ENCODE results near the gene SULT4A1.
A peak's percentile ranks its signal among the peaks of the same experiment; 100 is the strongest.

The SULT4A1 gene

DNA sequence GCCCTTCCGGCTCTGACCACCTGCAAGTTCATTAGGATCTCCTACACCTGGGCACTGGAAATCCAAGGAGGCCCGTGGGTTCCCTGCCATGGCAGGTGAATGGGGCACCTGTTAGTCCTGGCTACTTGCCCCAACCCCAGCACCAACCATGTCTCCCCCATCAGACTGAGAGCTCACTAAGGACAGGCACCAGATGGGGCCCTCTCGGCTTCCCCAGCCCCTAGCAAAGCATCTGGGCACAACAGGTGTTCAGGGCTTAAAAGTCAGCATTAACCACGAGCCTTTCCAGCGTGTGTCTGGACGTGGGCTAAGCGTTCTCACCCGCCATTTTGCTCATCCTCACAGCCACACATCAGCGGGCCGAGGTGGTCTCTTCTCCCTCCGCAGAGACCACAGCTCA, 2.2 kb downstream of the SULT4A1 start:
- DNase-seq (ENCODE audit: low spot score), result no peak

- no peak for DNase-seq (ENCODE audit: low spot score)
Measured at GRCh38 chr22:43859621-43860020, 2.7 kb downstream of the SULT4A1 start.

GRCh38 chr22:43859176-43859575, 3.1 kb downstream of the SULT4A1 start:
- no peak for DNase-seq (ENCODE audit: low spot score)

DNA sequence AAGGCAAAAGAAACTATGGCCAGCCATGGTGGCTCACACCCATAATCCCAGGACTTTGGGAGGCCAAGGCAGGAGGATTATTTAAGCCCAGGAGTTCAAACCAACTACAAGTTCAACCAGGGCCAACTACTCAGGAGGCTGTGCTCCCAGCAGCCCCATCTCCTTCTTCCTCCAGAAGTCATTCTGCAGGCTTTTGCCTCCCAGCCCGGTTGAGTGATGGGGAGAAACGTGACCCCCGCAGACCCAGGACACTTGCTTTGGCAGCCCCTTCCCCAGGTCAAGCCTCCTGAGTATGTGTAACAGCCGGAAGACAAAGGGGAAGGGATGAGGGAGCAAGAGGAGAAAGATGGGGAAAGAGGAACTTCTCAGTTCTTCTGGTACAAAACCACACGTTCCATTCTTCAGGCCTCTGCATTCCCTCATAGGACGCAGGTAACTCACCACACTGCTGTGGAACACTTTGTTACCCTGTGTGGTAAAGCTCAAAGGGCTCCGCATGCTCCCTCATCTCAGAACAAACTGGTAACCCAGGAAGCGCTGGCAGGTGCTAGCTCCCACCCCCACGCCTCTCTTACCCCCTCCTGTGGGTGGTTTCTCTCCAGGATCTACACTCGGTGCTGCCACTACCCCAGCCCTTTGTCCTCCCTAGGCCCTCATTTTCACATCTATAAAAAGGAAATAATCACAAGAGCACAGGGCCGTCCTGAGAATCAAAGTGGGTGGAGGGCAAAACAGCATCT, 4.0 kb downstream of the SULT4A1 start:
- DNase-seq (ENCODE audit: low spot score), result no peak

DNA sequence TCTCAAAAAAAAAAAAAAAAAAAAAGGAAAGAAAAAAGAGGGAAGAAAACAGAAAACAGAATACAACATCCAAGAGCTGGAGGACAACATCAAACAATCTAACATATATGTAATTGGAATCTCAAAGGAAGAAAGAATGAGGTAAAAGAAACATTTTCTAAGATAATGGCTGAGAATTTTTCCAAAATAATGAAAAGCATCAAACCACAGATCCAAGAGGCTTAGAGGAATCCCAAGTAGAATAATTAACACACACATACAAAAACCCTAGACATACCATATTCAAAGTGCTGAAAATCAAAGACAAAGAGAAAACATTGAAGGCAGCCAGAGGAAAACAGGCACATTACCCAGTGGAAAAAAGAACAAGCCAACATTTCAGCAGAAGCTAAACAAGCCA, 4.9 kb downstream of the SULT4A1 start:
- no peak for DNase-seq (ENCODE audit: low spot score)

- DNase-seq (ENCODE audit: low spot score), result no peak
Measured at GRCh38 chr22:43855431-43855830, 6.9 kb downstream of the SULT4A1 start.

DNA sequence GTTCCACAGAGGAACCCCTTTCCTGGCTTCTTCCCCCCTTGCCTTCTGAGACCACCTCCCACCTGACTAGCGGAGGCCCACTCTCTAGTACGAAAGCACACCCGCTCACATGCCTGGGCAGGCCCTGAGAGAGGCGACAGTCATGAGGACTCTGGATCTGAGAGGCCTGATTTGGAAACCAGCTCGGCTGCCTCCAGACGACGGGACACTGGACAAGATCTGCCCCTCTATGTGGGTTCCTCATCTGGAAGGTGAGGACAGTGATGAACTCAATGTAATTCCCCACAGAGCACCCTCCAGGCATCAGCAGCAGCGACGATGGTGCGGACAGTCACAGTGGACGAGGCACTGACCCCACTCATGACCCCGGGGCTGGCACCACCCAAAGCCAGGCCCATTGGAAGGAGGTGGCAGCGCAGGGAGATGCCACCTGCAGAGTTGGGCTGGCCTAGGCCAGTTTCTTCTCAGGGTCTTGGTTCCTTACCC, 7.5 kb downstream of the SULT4A1 start:
- no peak for DNase-seq (ENCODE audit: low spot score)

- DNase-seq (ENCODE audit: low spot score), result no peak
Measured at GRCh38 chr22:43854121-43854785, 8.1 kb downstream of the SULT4A1 start.

- DNase-seq (ENCODE audit: low spot score), result no peak
Measured at GRCh38 chr22:43853328-43853931, 8.9 kb downstream of the SULT4A1 start.

DNA sequence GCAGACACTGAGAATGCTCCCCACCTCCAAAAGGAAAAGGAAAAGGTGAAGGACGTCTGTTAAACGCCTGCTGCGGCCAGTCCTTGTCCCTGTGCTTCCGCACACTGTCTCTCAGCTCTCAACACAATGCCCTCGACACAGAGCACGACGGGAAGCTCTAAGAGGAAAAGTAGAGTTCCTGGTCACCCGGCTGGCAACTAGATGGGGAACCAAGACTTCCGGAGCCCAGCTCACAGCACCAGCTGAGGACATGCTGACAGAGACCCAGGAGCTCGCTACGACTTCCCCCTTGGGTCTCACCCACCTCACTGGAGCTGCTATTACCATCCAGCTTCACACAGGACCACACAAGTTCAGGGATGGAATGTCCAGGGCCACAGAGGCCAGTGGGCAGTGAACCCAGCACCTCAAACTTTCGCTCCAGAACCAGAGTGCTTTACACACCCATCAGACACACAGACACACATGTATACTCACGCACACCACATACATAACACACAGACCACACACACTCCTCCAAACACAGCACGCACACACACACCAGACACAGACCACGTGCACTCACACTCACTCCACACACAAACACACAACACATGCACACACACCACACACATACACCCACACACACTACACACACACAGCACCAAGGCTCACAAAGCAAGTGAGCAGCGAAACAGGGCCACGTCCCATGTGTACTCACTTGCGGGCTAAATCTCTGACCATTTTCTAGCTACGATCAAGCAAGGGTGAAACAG, 9.6 kb downstream of the SULT4A1 start:
- DNase-seq (ENCODE audit: low spot score), result no peak

DNA sequence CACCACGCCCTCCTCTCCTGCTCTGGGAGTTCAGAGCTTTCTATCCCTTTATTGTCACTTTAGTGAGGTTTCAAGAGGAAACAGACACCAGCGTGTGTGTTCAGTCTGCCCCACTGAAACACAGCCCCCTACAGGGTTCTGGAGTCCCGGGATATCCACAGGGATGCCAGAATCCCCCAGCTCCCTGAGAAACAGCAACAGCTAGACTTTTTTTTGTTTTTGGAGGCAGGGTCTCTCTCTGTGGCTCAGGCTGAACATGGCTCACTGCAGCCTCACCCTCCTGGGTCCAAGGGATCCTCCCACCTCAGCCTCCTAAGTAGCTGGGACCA, 10.4 kb downstream of the SULT4A1 start:
- DNase-seq (ENCODE audit: low spot score), result no peak

DNA sequence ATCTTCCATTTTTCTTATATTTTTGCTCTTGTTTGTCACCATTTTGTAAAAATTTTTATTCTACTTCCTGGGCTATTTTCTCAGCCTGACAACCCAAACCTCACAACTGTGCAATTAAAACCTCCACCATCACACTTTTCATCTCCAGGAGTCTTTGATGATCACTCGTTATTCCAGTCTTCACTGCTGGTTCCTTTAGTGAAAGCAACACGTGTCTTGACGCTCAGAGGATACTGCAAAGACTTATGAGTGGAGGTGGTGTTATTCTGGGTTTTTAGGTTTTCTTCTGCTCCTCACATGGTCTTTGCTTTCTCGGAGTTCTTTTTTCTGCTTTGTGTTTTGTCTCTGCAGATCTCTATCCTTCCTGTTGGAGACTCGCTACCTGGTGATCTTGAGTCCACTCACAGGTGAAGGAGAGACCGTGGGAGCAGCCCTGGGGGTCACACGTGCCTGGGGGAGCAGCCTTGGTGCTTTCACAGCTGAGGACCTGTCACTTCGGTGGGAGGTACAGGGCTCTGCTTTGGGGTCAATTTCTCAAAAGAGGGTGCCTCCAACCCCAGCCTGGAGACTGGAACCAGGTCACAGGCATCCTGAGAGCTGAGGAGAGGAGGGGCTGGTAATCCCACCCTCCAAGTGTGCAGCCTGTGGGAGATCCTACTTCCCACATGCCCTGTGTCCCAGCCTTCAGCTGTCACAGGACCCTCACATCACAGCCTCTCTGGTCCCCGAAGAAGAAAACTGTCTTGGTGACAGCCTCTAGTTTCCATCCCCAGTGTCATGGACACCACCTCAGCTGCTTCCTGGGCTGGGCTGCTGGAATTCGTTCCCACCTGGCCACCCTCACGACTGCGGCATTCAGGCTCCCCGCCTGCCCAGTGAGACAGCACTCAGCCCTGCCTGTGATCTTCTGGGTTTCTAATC, 11.0 kb downstream of the SULT4A1 start:
- DNase-seq (ENCODE audit: low spot score), result no peak

GRCh38 chr22:43850529-43850928, 11.8 kb downstream of the SULT4A1 start:
- no peak for DNase-seq (ENCODE audit: low spot score)

DNA sequence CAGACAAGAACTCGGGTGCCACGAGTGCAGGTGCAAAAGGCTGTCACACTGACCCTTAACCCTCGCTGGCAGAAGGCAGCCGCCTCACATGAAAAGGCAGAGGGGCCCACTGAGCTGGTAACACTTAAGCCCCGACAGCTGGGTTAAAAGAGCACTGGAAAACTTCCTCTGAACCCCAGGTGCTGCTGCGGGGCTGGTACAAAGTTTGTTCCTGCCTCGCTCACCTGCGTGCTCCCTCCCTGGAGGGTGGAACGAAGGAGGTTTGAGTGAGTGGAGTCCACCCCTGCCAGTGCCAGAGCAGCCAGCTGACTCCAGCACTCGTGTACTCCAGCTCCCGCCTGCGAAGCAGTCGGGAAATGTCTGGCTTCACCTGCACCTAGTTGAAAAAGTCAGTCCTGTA, 12.6 kb downstream of the SULT4A1 start:
- DNase-seq (ENCODE audit: low spot score), result no peak

GRCh38 chr22:43848366-43849171, 13.7 kb downstream of the SULT4A1 start:
- peak; percentile 69 for DNase-seq (ENCODE audit: low spot score)

- DNase-seq (ENCODE audit: low spot score), result no peak
Measured at GRCh38 chr22:43847376-43848289, 14.7 kb downstream of the SULT4A1 start.

DNA sequence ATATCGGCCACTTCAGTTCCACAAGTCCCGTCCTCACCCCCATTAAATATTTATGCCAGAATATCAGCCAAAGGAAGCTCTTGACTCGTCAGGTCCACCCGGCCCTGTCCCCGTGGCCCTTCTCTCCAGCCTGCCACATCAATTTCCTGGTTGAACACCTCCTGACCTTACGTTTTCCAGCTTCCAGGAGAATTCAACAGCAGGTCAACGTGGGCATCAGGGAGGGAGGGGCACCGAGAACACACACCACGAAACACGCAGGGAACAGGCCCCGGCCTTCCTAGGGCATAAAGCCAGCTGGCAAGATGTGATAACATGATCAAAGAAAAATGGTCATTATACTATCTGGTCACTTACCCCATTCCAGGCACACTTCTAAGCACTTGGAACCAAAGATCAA, 15.3 kb downstream of the SULT4A1 start:
- DNase-seq (ENCODE audit: low spot score), result no peak

- no peak for DNase-seq (ENCODE audit: low spot score)
Measured at GRCh38 chr22:43845981-43846380, 16.3 kb downstream of the SULT4A1 start.
